Stromal cell of bone marrow (primary cell): ENCODE measurements around the gene GABBR2.
"Not testable (repeated sequence)": the region's sequence is repeated elsewhere in the genome, so short reads cannot be mapped to it uniquely, and the experiment has no call there.

Experiments
- DNase-seq: peaks from one replicate; pipeline ENCODE4 v3.0.0-alpha.2; 2012; ENCODE audit warnings: low read depth

The GABBR2 gene

DNA sequence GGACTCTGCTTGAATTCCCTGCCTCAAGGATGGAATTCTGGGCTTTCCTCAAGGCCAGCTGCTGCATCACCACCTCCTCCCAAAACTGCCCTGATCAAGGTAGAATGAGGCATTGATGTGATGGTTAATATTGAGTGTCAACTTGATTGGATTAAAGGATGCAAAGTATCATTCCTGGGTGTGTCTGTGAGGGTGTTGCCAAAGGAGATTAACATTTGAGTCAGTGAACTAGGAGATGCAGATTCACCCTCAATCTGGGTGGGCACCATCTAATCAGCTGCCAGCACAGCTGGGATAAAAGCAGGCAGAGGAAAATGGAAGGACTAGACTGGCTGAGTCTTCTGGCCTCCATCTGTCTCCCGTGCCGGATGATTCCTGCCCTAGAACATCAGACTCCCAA lies 23.9 kb downstream of the GABBR2 start:
- not testable (repeated sequence) for DNase-seq

DNA sequence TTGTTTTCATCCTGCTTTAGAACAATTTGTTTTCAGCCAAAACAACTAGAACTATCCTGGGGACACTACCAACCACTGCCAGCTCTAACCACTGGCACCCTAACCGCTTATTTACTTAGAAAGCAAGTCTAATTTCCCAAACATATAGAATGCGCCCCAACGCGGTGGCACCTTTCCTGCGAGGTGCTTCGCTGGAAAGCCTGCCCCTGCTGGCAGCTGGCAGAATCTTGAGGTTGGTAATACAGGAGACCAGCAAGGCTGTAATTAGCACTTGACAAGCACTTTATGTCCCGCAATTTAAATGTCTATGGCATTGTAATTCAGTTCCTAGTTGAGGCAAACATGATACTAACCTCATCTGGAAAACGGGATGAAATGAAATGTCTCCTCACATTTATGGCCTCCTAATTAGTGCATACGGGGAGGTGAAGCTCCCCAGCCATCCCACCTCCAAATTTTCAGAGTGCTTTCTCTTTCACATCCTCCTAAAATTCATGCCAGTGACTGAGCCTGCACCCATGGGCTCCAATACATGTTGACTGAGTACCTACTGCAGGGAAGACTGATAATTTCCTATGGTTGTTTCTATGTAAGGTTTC lies 30.4 kb downstream of the GABBR2 start:
- DNase-seq: no peak

DNA sequence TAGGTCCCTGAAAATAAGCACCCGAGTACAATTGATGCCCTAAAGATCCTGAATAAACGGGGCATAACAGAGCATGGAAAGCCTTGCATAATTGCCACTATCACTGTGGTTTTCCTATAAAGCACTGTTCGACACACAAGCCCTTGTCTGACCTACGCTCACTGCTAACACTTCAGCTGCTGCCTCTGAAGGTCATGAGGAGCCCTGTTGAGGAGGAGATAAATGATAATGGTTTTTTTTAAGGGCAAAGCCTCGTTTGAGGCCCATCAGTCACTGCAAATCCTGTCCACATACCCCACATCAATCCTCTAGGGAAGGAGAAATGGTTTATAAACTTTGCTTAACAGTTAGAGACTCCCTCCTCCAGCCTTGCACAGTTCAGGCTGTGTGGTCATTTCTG lies 35.1 kb downstream of the GABBR2 start:
- no peak for DNase-seq

DNA sequence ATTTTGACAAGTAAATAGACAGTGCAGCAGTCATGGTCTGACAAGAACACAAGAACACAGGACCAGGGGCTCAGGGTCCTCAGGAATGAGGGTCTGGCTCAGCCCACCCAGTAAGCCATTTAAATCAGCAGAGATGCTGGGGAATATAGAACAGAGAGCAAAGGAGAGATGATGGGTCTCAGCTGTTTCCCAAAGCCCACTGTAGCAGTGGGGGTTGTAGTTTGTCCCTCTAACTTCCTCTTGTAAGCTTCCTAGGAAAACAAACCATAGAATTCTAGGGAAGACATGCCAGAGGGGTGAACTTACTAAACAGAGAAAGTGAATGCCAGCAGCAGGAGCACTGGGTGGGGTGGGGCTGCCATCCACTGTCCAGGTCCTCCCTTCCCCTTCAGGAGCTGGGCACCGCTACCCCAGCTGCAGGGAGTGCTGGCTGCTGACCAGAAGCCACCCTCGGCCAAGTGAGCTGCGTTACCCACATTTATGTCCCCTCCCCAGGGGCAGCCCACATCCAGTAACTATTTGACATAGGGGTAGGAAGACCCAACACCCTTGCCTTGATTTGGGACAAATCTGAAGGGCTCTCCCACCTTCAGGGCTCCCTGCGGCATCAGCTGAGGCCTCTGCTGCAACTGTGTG lies 41.6 kb downstream of the GABBR2 start:
- DNase-seq: no peak

DNA sequence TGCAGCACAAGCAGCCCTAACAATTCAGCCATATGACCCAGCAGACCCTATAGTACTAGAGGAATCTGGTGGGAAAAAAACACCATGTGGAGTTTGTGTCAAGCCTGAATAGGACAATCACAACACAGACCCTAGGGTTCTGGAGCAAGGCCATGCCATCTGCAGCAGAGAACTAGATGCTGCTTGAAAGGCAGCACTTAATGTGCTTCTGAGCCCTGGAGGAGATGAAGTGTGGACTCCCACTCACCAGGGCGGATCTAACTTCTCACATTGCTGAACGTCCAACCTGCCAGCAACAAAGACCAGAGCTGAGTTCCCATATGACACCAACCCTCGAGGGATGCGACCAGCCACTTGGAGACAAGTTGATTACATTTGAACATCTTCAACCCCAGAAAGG lies 43.2 kb downstream of the GABBR2 start:
- no peak for DNase-seq

DNA sequence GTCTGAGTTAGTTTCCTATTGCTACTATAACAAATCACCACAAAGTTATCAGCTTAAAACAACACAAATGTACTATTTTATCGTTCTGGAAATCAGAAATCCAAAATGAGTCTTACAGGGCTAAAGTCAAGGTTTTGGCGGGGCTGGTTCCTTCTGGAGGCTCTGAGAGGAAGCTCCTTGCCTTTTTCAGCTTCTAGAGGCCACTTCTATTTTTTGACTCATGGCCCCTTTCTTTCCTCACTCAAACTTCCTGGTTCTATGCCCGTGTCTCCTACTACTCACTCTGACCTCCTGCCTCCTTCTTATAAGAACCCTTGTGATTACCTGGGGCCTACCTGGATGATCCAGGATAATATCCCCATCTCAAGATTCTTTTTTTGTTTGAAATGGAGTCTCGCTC lies 48.2 kb downstream of the GABBR2 start:
- no peak for DNase-seq

DNA sequence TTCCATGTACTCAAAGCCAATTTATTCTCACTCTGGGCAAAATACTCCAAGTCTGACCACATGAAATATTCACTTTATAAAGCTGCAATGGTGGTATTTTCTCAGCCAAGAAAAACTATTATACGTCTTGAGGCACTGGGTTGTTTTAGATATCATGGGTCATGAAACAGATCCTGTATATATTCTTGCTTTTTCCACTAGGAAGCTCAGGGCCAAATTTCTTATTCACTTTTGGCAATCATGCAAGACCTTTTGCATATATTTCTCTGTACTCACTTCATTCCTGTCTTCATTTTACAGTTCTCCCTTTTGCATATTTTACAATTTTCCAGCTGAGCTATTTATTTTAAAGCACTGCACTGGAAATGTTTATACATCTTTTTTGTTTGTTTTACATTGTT lies 49.8 kb downstream of the GABBR2 start:
- peak; percentile 43 for DNase-seq

DNA sequence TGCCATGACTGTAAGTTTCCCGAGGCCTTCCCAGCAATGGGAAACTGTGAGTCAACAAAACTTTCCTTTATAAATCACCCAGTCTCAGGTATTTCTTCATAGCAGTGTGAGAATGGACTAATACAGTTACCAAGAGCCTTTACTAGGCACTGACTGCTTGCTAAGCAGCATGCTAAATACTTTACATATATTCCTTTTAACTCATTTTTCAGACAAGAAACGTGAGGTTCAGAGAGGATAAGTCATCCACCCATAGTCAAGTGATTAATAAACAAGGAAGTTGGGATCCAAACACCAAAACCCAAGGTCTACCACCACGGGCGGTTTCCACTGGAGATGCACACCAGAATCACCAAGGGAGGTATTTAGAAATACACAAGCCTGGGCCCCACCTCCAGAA lies 50.8 kb downstream of the GABBR2 start:
- DNase-seq: no peak

DNA sequence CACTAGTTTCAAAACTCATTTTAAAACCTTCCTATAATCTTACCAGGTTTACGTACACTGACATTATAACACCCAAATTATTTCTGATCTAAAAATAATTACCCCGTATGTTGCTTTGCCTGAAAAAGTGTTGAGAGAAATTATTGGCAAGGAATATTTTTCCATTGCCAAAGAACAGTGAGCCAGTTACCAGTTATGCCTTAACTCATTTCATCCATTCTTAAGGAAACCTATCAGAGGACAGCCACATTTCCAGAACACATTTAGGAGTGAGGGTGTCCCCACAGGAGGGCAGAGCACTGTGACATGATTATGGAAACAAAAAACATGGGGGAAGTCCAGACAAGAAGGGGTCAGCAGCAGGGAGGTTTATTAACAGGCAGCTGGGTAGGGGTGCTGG lies 52.2 kb downstream of the GABBR2 start:
- DNase-seq: no peak

DNA sequence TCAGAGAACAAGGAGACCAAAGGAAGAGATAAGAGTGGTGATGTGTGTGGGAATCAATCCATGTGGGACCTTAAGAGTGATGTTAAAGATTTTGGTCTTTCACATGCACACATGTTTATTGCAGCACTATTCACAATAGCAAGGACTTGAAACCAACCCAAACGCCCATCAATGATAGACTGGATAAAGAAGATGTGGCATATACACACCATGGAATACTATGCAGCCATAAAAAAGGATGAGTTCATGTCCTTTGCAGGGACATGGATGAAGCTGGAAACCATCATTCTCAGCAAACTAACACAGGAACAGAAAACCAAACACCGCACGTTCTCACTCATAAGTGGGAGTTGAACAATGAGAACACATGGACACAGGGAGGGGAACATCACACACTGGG lies 53.3 kb downstream of the GABBR2 start:
- not testable (repeated sequence) for DNase-seq

DNA sequence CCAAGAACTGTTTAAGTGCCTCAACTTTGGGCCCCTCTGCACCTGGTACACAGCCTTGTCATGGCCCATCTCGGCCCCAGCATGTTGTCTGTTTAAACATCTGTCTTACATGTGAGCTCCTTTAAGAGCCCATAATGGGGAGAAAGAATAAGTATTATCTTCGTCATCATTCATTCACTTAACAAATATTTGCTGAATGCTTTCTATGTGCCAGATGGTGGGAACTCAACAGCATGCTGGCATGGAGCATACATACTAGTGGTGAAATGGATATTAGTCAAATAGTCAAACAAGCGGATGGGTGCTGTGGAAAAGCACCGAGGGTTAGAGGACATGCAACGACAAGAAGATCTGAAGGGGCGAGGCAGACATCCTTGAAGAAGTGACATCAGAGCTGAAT lies 54.5 kb downstream of the GABBR2 start:
- DNase-seq: peak; percentile 14

DNA sequence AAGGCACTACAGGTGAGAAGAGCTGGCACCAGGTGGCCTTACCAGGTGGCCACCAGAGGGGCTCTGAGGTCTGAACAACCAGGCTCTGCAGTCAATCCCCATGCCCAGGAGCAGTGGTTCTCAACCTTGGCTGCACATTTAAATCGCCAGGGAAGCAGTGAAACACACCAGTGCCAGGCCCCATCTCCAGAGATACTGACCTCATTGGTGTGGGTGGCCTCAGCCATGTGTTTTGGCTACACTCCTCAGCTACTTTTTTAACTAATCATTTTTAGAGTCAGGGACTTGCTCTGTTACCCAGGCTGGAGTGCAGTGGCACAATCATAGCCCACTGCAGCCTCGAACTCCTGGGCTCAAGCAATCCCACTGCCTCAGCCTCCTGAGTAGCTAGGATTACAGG lies 56.0 kb downstream of the GABBR2 start:
- DNase-seq: no peak

DNA sequence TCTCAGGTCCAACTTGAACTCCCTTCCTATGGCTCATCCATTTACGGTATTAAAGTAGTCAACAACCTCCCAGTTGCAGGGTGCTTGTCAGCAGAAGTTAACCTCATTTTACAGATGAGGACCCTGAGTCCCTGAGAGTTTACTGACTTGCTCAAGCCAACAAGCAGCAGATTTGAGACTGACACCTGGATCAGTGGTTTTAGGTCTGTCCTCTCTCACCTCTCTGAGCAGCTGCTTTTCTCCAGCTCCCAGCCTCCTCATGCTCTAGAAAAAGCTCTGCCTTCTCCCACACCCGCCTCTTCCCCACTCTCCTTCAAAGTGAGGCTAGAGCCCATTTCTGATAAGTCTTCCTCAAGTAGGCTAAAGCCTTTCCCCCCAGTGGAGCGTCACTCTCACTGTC lies 56.4 kb downstream of the GABBR2 start:
- DNase-seq: no peak

DNA sequence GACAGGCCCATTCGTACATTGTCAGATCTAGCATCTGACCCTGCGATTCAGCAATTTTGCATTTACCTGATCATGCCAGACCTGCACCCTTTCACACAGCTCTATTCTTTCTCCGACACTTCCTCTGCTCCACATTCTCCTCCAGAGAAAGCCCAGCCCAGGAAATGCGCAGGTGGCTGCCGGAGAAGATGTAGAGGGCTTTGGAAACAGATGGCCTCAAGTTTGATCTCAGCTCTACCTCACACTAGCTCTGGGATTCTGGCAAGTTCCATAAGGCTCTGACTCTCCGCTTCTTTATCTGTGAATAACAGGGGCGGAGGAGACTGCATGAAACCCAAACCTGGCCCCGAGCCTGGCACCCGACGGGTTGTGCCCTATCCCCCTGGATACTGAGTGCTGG lies 61.5 kb downstream of the GABBR2 start:
- no peak for DNase-seq

DNA sequence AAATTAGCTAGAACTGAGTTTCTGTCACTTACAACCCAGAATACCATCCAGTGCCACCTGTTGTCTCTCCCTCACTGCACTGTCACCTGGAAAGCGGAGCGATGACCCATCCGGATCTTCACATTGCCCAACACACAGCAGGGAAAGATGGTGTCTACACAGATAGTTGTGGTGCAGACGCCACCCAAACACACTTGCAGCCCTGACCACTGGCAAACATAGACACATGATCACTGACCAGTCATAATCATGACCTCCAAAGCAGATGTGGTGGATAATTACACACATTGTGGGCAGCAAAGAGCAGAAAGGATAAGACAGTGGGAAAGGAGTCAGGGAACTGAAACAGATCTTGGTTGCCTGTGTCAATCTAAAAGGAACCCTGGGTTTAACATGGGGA lies 64.7 kb downstream of the GABBR2 start:
- no peak for DNase-seq

DNA sequence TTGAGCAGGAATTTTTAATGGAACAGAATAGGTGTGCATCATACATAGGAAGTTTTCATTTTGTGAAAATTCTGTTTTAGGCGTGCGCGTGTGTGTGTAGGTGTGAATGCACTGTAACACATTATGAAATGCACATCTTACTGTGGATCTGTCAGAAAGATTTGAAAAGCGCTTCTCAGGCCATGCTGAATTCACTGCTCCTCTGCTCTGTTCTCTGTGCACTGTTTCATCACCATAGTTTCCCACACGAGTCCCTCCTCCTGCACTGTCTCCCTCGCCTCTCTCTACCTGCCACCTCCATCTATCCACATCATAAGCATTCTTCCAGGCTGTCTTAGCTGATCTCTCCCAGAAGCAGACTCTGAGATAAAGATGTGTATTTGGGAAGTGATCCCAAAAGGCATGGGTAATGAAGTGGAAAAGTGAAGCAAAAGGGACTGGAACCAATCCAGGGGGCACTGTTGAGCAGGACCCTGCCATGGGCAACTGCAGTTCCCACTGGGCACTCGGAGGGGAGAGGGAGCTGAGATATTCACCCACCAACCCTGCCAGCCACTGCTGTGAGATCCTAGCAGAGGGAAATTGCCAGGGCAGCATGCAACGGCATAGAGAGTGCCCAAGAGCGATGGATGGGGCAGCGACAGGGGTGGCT lies 65.9 kb downstream of the GABBR2 start:
- DNase-seq: no peak

DNA sequence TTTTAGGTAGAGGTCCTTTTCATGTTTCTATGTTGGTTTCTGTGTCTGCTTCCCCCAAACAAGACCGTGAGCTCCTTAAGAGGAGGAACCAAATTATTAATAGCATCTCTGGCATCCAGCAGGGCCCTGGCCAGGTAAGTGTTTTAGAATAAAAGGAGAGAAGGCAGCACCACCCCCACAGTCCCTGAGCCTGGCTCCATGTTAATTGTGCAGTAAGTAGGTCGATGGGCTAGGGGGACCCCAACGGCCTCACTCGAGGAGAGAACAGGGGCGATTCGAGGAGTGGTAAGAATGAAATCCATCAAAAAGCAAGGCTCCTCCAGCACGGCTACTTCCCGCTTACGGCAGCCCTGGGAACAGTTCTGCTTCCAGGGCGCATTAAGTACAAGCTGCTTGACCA lies 67.0 kb downstream of the GABBR2 start:
- DNase-seq: no peak

DNA sequence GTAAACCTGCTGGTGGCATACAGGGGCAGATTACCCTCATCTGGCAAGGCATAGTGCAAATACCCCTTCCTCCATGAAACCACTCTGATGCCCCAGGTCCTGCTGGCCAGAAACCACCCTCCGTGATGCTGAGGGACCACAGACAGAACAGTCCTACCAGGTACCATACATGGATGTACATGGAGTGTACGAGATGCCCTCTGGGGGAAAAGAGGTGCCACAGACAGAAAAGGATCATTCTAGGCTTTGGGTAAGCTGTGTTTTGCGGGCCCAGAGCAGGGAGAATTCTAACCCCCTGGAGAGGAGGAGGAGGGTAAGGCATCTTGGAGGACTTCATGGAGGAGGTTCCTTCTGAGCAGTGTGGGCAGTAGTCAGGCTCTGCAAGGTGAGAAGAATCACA lies 68.3 kb downstream of the GABBR2 start:
- no peak for DNase-seq

DNA sequence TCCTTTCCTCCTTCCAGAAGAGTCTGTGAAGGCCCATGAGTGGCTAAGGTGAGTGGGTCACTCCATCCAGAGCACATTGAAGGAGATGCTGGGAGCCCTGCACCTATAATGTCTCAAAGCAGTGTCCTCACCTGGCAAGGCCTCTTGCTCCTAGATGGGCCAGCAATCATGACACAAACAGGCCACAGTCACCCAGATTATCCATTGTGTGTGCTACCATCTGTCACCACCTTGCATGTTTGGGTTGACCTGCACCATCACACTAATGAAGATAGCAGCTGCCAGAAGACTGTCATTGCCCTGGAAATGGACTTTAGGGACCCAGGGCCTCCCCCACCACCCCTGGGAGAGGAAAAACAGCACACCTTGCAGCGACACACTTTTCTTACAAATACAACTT lies 69.6 kb downstream of the GABBR2 start:
- no peak for DNase-seq

DNA sequence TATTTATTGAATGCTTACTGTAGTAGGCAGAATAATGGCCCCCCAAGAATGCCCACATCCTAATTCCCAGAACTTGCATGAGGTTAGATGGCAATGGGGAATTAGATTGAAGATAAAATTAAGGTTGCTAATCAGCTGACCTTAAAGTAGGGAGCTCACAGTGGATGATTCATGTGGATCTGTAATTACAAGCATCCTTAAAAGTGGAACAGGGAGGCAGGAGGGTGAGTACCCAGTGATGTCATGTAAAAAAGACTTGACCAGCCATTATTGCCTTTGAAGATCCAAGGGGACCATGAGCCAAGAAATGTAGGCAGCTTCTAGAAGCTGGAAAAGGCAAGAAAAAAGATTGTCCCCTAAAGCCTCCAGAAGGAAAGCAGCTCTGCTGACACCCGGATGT lies 71.4 kb downstream of the GABBR2 start:
- DNase-seq: no peak

DNA sequence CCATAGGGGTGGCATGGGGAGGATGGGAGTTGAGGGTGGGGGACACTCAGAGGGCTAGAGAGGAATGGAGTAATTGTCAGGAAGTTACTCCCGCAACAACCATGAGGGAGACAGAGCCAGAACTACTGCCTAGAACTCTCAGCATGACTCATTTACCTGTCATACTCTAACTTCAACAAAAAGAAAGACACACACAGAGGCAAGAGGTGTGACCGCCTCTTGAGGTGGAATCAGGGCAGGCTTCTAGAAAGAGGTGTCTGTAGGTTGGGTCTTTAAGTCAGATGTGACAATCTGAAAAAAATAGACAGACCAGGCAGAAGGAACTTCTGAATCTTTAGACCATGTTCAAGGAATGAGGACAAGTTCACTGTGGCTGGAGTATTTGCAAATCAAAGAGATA lies 73.4 kb downstream of the GABBR2 start:
- DNase-seq: no peak

DNA sequence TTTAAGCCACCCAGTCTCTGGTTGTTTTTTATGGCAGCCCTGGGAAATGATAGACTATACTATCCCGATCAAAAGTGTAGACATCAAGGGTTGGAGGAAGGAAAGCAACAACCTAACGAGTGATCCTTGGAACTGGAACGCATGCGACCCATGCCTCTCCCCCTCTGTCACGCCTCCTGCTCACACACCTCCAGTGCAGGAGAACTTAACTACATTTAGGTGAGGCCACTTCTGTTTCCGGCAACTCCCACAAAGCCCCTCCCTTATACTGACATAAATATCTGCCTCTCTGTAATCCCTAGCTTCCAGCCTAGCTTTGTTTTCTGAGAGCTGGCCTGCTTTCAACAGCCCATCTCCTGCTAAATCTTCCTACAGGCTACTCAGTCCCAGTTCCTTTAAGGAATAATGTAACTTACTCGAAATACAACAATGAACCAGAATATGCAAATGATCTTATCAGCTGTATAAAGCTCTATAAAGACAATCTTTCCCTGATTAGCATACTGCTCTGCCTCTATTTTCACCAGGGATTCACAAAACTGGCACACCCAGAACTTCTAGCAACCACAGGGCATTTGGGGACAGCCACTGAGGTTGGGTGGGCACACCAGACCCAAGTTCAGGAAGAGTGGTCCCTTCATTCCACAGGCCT lies 73.9 kb downstream of the GABBR2 start:
- DNase-seq: no peak

DNA sequence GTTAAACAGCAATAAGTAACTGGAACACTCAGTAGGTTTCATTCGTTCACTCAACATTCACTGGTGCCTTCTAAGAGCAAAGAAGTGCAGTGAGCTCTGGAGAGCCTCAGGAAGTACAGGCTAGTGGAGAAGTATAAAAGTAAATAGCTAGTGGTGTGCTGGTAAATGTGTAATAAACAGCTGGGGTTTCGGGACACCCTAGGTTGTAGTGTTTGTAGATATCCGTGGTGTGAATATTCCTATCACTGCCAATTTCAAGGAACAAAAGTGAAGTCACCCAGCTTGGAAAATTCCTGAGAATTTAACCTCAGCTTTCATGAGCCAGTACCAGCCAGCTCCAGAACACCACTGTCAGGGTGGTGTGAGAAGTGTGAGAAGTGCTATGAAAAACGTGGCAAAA lies 75.9 kb downstream of the GABBR2 start:
- DNase-seq: no peak
